ENCODE data around the gene PTDSS2.

The PTDSS2 gene

GRCh38 chr11:501683-502287 is 51.7 kb downstream of the PTDSS2 start:
- Mint-ChIP-seq H3K27me3 (no peaks in the 10 kb centered on the region), H3K9me3 (no peaks in the 10 kb centered on the region), H3K36me3 (ENCODE audit: insufficient read depth) (peaks cover 28% of the 10 kb centered on the region), H3K27ac (ENCODE audit: low read depth) (peak overlapping the region; percentile 38), H3K4me1 (peaks cover 13% of the 10 kb centered on the region), H3K4me3 (no peak overlapping the region)
- no peak for DNase-seq (ENCODE audit: low spot score in 2 of 2)
- no peak for ATAC-seq (replicated peaks; ENCODE audit: extremely low read depth, poor library complexity, severe bottlenecking)

- Mint-ChIP-seq H3K9me3 (no peaks in the 10 kb centered on the region), H3K4me3 (no peak overlapping the region), H3K4me1 (peaks cover 12% of the 10 kb centered on the region), H3K27ac (ENCODE audit: low read depth) (no peak overlapping the region), H3K27me3 (no peaks in the 10 kb centered on the region), H3K36me3 (ENCODE audit: insufficient read depth) (peaks cover 29% of the 10 kb centered on the region)
- no peak for ATAC-seq (replicated peaks; ENCODE audit: extremely low read depth, poor library complexity, severe bottlenecking)
- no peak for DNase-seq (ENCODE audit: low spot score in 2 of 2)
These were observed 52.5 kb downstream of the PTDSS2 start for GRCh38 chr11:502288-503178.

GRCh38 chr11:503179-503981 is 53.3 kb downstream of the PTDSS2 start:
- Mint-ChIP-seq H3K4me1 (peaks cover 9% of the 10 kb centered on the region), H3K36me3 (ENCODE audit: insufficient read depth) (peaks cover 29% of the 10 kb centered on the region), H3K27me3 (no peaks in the 10 kb centered on the region), H3K9me3 (no peaks in the 10 kb centered on the region), H3K27ac (ENCODE audit: low read depth) (no peak overlapping the region), H3K4me3 (no peak overlapping the region)
- no peak for ATAC-seq (replicated peaks; ENCODE audit: extremely low read depth, poor library complexity, severe bottlenecking)
- DNase-seq (ENCODE audit: low spot score in 2 of 2) = no peak

- no peak for ATAC-seq (replicated peaks; ENCODE audit: extremely low read depth, poor library complexity, severe bottlenecking)
- Mint-ChIP-seq H3K36me3 (ENCODE audit: insufficient read depth) (peaks cover 27% of the 10 kb centered on the region), H3K27ac (ENCODE audit: low read depth) (peak overlapping the region; percentile 98), H3K4me3 (peak overlapping the region; percentile 29), H3K4me1 (peaks cover 9% of the 10 kb centered on the region), H3K27me3 (no peaks in the 10 kb centered on the region), H3K9me3 (no peaks in the 10 kb centered on the region)
- no peak for DNase-seq (ENCODE audit: low spot score in 2 of 2)
These were observed 54.2 kb downstream of the PTDSS2 start for GRCh38 chr11:504053-504993.

GRCh38 chr11:504994-505344 is 54.9 kb downstream of the PTDSS2 start:
- H3K36me3 Mint-ChIP-seq (ENCODE audit: insufficient read depth) = peaks cover 22% of the 10 kb centered on the region
- H3K4me3 Mint-ChIP-seq = peak overlapping the region; percentile 29
- DNase-seq (ENCODE audit: low spot score in 2 of 2) (no peak), ATAC-seq (replicated peaks; ENCODE audit: extremely low read depth, poor library complexity, severe bottlenecking) (no peak)
- peak overlapping the region; percentile 98 for H3K27ac Mint-ChIP-seq (ENCODE audit: low read depth)
- H3K4me1 Mint-ChIP-seq = peaks cover 9% of the 10 kb centered on the region
- no peaks in the 10 kb centered on the region for H3K9me3 Mint-ChIP-seq
- no peaks in the 10 kb centered on the region for H3K27me3 Mint-ChIP-seq

GRCh38 chr11:506238-506994 is 56.3 kb downstream of the PTDSS2 start:
- Mint-ChIP-seq H3K27me3 (no peaks in the 10 kb centered on the region), H3K27ac (ENCODE audit: low read depth) (peak overlapping the region; percentile 98), H3K9me3 (no peaks in the 10 kb centered on the region), H3K4me3 (peak overlapping the region; percentile 97), H3K36me3 (ENCODE audit: insufficient read depth) (peaks cover 24% of the 10 kb centered on the region), H3K4me1 (peaks cover 9% of the 10 kb centered on the region)
- peak; percentile 91 to 93 for DNase-seq (ENCODE audit: low spot score in 2 of 2)
- ATAC-seq (replicated peaks; ENCODE audit: extremely low read depth, poor library complexity, severe bottlenecking) = peak; percentile 82

- H3K9me3 Mint-ChIP-seq = no peaks in the 10 kb centered on the region
- peaks cover 9% of the 10 kb centered on the region for H3K4me1 Mint-ChIP-seq
- H3K27ac Mint-ChIP-seq (ENCODE audit: low read depth) = peak within 1 kb of the TSS; percentile 98
- H3K36me3 Mint-ChIP-seq (ENCODE audit: insufficient read depth) = peaks cover 27% of the 10 kb centered on the region
- ATAC-seq (replicated peaks; ENCODE audit: extremely low read depth, poor library complexity, severe bottlenecking) (peak; percentile 66), DNase-seq (ENCODE audit: low spot score in 2 of 2) (peak; percentile 94 to 96)
- no peaks in the 10 kb centered on the region for H3K27me3 Mint-ChIP-seq
- H3K4me3 Mint-ChIP-seq = peak within 1 kb of the TSS; percentile 97
These were observed 57.1 kb downstream of the PTDSS2 start, which contains the start of gene RNH1 for GRCh38 chr11:506995-507726. TSS of gene RNH1 (minus strand) at chr11:507242. CDS start at chr11:502162, 5,080 bp downstream.

GRCh38 chr11:507727-508515 is 57.8 kb downstream of the PTDSS2 start:
- no peak for ATAC-seq (replicated peaks; ENCODE audit: extremely low read depth, poor library complexity, severe bottlenecking)
- Mint-ChIP-seq H3K27ac (ENCODE audit: low read depth) (peak overlapping the region; percentile 98), H3K4me3 (peak overlapping the region; percentile 97), H3K36me3 (ENCODE audit: insufficient read depth) (peaks cover 25% of the 10 kb centered on the region), H3K4me1 (peaks cover 9% of the 10 kb centered on the region), H3K9me3 (no peaks in the 10 kb centered on the region), H3K27me3 (no peaks in the 10 kb centered on the region)
- no peak for DNase-seq (ENCODE audit: low spot score in 2 of 2)

GRCh38 chr11:508956-509355 is 58.9 kb downstream of the PTDSS2 start:
- Mint-ChIP-seq H3K4me1 (peaks cover 9% of the 10 kb centered on the region), H3K36me3 (ENCODE audit: insufficient read depth) (peaks cover 29% of the 10 kb centered on the region), H3K4me3 (peak overlapping the region; percentile 57), H3K9me3 (no peaks in the 10 kb centered on the region), H3K27ac (ENCODE audit: low read depth) (no peak overlapping the region), H3K27me3 (no peaks in the 10 kb centered on the region)
- DNase-seq (ENCODE audit: low spot score in 2 of 2) = no peak
- ATAC-seq (replicated peaks; ENCODE audit: extremely low read depth, poor library complexity, severe bottlenecking) = no peak

- Mint-ChIP-seq H3K4me1 (no peaks in the 10 kb centered on the region), H3K4me3 (no peak overlapping the region), H3K27ac (ENCODE audit: low read depth) (no peak overlapping the region), H3K36me3 (ENCODE audit: insufficient read depth) (peaks cover 18% of the 10 kb centered on the region), H3K27me3 (no peaks in the 10 kb centered on the region), H3K9me3 (no peaks in the 10 kb centered on the region)
- ATAC-seq (replicated peaks; ENCODE audit: extremely low read depth, poor library complexity, severe bottlenecking) = no peak
- DNase-seq (ENCODE audit: low spot score in 2 of 2) = no peak
These were observed 62.9 kb downstream of the PTDSS2 start for GRCh38 chr11:512761-513595.

Measured in central memory CD8-positive, alpha-beta T cell (primary cell).